Upper lobe of left lung (tissue), 6 donors: ENCODE data around the gene KCND2. TPM values are rescaled to one million over a fixed set of nuclear protein-coding genes. Genes with fewer than 3 reads are reported as not detected.
"Not testable (repeated sequence)": the region's sequence is repeated elsewhere in the genome, so short reads cannot be mapped to it uniquely, and the experiment has no call there.

Experiments
- ATAC-seq, 2 donors: fragments of 200-7000 bp; cut with Tn5 transposase; one replicate each; pipeline ENCODE4 v1.9.1; 2022; ENCODE audit warnings: mild to moderate bottlenecking in 2 of 2, moderate library complexity in 2 of 2; ENCODE audit not compliant: low FRiP score in 2 of 2
- DNase-seq, 2 donors: peaks; one replicate each; pipeline ENCODE4 v3.0.0-alpha.2; 2019 to 2020
- H3K27ac ChIP-seq, 4 donors: fragments of 200-600 bp; sonication (generic); one replicate each; pipeline ENCODE4 v1.5.1; 2016 to 2019
- H3K27me3 ChIP-seq, 4 donors: fragments of 200-600 bp; sonication (generic); one replicate each; pipeline ENCODE4 v1.5.1; 2017 to 2019
- H3K36me3 ChIP-seq, 4 donors: fragments of 200-600 bp; sonication (generic); one replicate each; pipeline ENCODE4 v1.5.1; 2016 to 2019
- H3K4me1 ChIP-seq, 4 donors: fragments of 200-600 bp; sonication (generic); one replicate each; pipeline ENCODE4 v1.5.1; 2018 to 2019
- H3K4me3 ChIP-seq, 4 donors: fragments of 200-600 bp; sonication (generic); one replicate each; pipeline ENCODE4 v1.5.1; 2017 to 2019; ENCODE audit warnings: mild to moderate bottlenecking in 2 of 4, moderate library complexity in 1 of 4
- H3K9me3 ChIP-seq, 4 donors: fragments of 200-600 bp; sonication (generic); one replicate each; pipeline ENCODE4 v1.5.1; 2018 to 2019
- CTCF ChIP-seq, 6 experiments: fragments of 450-650 bp in 4 of 6; fragments of 200-600 bp in 2 of 6; sonication (generic) in 2 of 6; IDR thresholded peaks; one replicate each; pipeline ENCODE4 v1.5.1; 2016 to 2019; ENCODE audit warnings: antibody characterized with exemption in 6 of 6
- EP300 ChIP-seq, 4 donors: sonication (generic); formaldehyde crosslinking; IDR thresholded peaks; one replicate each; pipeline ENCODE4 v1.5.1; 2017; ENCODE audit warnings: antibody characterized with exemption in 4 of 4, control low read depth in 2 of 4
- POLR2A ChIP-seq, 4 donors: fragments of 450-650 bp; IDR thresholded peaks; one replicate each; pipeline ENCODE4 v1.5.1; 2016 to 2017; ENCODE audit warnings: antibody characterized with exemption in 4 of 4, mild to moderate bottlenecking in 2 of 4
- POLR2AphosphoS5 ChIP-seq, 2 donors: sonication (generic); formaldehyde crosslinking; IDR thresholded peaks; one replicate each; pipeline ENCODE4 v1.5.1; 2017; ENCODE audit warnings: antibody characterized with exemption in 2 of 2
- WGBS, 2 donors: methylation state at CpG; one replicate each; pipeline ENCODE4 v1.1.5; 2017 to 2018; 5-methylcytosine and 5-hydroxymethylcytosine counted together
- total RNA-seq, 6 donors: library from RNA; depleted of rRNA in 4 of 6; stranded (reverse); fragments of >200 nt in 4 of 6; gene quantifications; one replicate each; pipeline versions ENCODE4 v1.1.0 to v1.2.1, GENCODE V29; 2016 to 2021
- donor health status: DM: no; HTN: no; CAD: no; lungs with moderate emphysema.
- donor health status: DM: no; HTN: yes; CAD: no; lungs with severe emphysema.

The KCND2 gene
- total RNA-seq, 6 donors from 2014 or later: under 0.01 to 0.67 (median 0.23) TPM; not detected in 2

- DNase-seq (no peak), ATAC-seq (no peak)
- Histone ChIP-seq H3K4me1 (no peaks in the 10 kb centered on the region), H3K27ac (no peak overlapping the region), H3K4me3 (no peak overlapping the region), H3K9me3 (no peaks in the 10 kb centered on the region), H3K27me3 (no peaks in the 10 kb centered on the region), H3K36me3 (no peaks in the 10 kb centered on the region)
- 69 to 78% methylated on average over 2 of the region's 2 CpGs for WGBS, 2 donors
- TF ChIP-seq CTCF (IDR thresholded peaks at IDR 0.05) (no peak), EP300 (IDR thresholded peaks at IDR 0.05) (no peak), POLR2A (IDR thresholded peaks at IDR 0.05) (no peak), POLR2AphosphoS5 (IDR thresholded peaks at IDR 0.05) (no peak)
These were observed 487.1 kb downstream of the KCND2 start for GRCh38 chr7:120760050-120760449.

- Histone ChIP-seq H3K4me1 (no peaks in the 10 kb centered on the region), H3K4me3 (no peak overlapping the region), H3K36me3 (no peaks in the 10 kb centered on the region), H3K9me3 (no peaks in the 10 kb centered on the region), H3K27ac (no peak overlapping the region), H3K27me3 (no peaks in the 10 kb centered on the region)
- ATAC-seq: no peak
- no peak for DNase-seq
- WGBS, 2 donors: 50 to 56% methylated on average over 3 of the region's 3 CpGs
- TF ChIP-seq POLR2A (IDR thresholded peaks at IDR 0.05) (no peak), POLR2AphosphoS5 (IDR thresholded peaks at IDR 0.05) (no peak), CTCF (IDR thresholded peaks at IDR 0.05) (no peak), EP300 (IDR thresholded peaks at IDR 0.05) (no peak)
These were observed 487.9 kb downstream of the KCND2 start for GRCh38 chr7:120760851-120761250.

GRCh38 chr7:120770206-120770605 is 497.2 kb downstream of the KCND2 start:
- ATAC-seq: no peak
- 63 to 64% methylated on average over 3 of the region's 3 CpGs for WGBS, 2 donors

GRCh38 chr7:120774481-120774880 is 501.5 kb downstream of the KCND2 start:
- no peak overlapping the region for H3K4me3 ChIP-seq
- TF ChIP-seq POLR2AphosphoS5 (IDR thresholded peaks at IDR 0.05) (no peak), POLR2A (IDR thresholded peaks at IDR 0.05) (no peak), EP300 (IDR thresholded peaks at IDR 0.05) (no peak), CTCF (IDR thresholded peaks at IDR 0.05) (no peak)
- H3K27me3 ChIP-seq: no peaks in the 10 kb centered on the region
- no peaks in the 10 kb centered on the region for H3K4me1 ChIP-seq
- H3K36me3 ChIP-seq: no peaks in the 10 kb centered on the region
- no peaks in the 10 kb centered on the region for H3K9me3 ChIP-seq
- WGBS, 2 donors: 71 to 78% methylated on average over 3 of the region's 3 CpGs
- no peak overlapping the region for H3K27ac ChIP-seq
- DNase-seq (no peak), ATAC-seq (no peak)

More at GRCh38 chr7:120770206-120770605, 497.2 kb downstream of the KCND2 start:
- TF ChIP-seq POLR2AphosphoS5 (IDR thresholded peaks at IDR 0.05) (peak in 1 of 2 donors; percentile 10), POLR2A (IDR thresholded peaks at IDR 0.05) (no peak), CTCF (IDR thresholded peaks at IDR 0.05) (no peak), EP300 (IDR thresholded peaks at IDR 0.05) (peak in 2 of 4 donors; percentile 65 to 88)
- Histone ChIP-seq H3K36me3 (no peaks in the 10 kb centered on the region), H3K9me3 (no peaks in the 10 kb centered on the region), H3K4me3 (no peak overlapping the region), H3K4me1 (no peaks in the 10 kb centered on the region), H3K27ac (no peak overlapping the region), H3K27me3 (no peaks in the 10 kb centered on the region)
- no peak for DNase-seq

GRCh38 chr7:120775755-120776154 is 502.8 kb downstream of the KCND2 start:
- Histone ChIP-seq H3K4me1 (no peaks in the 10 kb centered on the region), H3K27ac (no peak overlapping the region), H3K36me3 (no peaks in the 10 kb centered on the region), H3K4me3 (no peak overlapping the region), H3K27me3 (no peaks in the 10 kb centered on the region), H3K9me3 (no peaks in the 10 kb centered on the region)
- DNase-seq (no peak), ATAC-seq (no peak)
- no peak for TF ChIP-seq POLR2A (IDR thresholded peaks at IDR 0.05)
- TF ChIP-seq EP300 (IDR thresholded peaks at IDR 0.05): no peak
- no peak for TF ChIP-seq POLR2AphosphoS5 (IDR thresholded peaks at IDR 0.05)
- TF ChIP-seq CTCF (IDR thresholded peaks at IDR 0.05): no peak

- 67 to 77% methylated on average over 8 of the region's 8 CpGs for WGBS, 2 donors
- peak overlapping the region in 3 of 4 donors; percentile 1 to 32 (median 16) for H3K27ac ChIP-seq
These were observed 506.1 kb downstream of the KCND2 start for GRCh38 chr7:120779078-120779477.

GRCh38 chr7:120780451-120780850 is 507.5 kb downstream of the KCND2 start:
- H3K27ac ChIP-seq, H3K27me3 ChIP-seq, H3K36me3 ChIP-seq, H3K4me3 ChIP-seq, H3K4me1 ChIP-seq, DNase-seq, H3K9me3 ChIP-seq, ATAC-seq: not testable (repeated sequence)
- 86 to 95% methylated on average over 7 of the region's 7 CpGs for WGBS, 2 donors

More at GRCh38 chr7:120779078-120779477, 506.1 kb downstream of the KCND2 start:
- ATAC-seq, H3K27me3 ChIP-seq, H3K4me1 ChIP-seq, H3K4me3 ChIP-seq, H3K9me3 ChIP-seq, H3K36me3 ChIP-seq: not testable (repeated sequence)
- DNase-seq: peak in 1 of 2 donors; percentile 45
